ENCODE data around the gene PLSCR1. TPM values are rescaled to one million over a fixed set of nuclear protein-coding genes. Genes with fewer than 3 reads are reported as not detected.
"Not testable (repeated sequence)": the region's sequence is repeated elsewhere in the genome, so short reads cannot be mapped to it uniquely, and the experiment has no call there.

Gene PLSCR1
- total RNA-seq, 3 donors from 2014 or later = 119 to 264 (median 180) TPM

DNA sequence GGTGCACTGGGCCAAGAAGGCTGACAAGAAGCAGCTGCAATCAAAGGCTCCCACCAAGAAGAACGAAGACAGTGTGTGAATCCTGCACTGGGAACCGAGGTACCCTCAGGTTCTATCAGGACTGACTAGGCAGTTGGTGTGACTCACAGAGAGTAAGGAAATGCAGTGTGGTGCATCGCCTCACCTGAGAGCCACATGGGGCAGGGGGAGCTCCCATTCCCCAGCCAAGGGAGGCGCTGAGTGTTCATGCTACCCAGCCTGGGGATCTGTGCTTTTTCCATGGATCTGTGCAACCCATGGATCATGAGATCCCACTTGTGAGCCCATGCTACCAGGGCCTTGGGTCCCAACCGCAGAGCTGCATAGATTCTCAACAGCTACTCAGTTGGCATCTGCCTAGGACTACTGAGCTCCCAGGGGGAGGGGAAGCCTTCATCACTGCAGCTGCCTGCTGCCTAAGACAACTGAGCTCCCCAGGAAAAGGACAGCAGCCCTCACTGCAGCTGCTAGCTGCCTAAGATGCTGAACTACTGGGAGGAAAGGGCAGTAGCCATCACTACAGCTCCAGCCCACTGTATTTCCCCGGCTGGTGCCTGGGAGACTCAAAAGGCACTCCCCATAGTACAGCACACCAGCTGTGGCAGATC, 68.2 kb downstream of the PLSCR1 start:
- no peaks in the 10 kb centered on the region for H3K36me3 ChIP-seq (ENCODE audit: low read depth)
- ATAC-seq (peak; percentile 9), DNase-seq (no peak)
- intact Hi-C loops (cut with DNase I, micrococcal nuclease) = no loop called here
- no peak overlapping the region for H3K4me3 ChIP-seq
- H3K4me1 ChIP-seq (ENCODE audit: low read depth) = no peaks in the 10 kb centered on the region
- TF ChIP-seq, protein P1, sequence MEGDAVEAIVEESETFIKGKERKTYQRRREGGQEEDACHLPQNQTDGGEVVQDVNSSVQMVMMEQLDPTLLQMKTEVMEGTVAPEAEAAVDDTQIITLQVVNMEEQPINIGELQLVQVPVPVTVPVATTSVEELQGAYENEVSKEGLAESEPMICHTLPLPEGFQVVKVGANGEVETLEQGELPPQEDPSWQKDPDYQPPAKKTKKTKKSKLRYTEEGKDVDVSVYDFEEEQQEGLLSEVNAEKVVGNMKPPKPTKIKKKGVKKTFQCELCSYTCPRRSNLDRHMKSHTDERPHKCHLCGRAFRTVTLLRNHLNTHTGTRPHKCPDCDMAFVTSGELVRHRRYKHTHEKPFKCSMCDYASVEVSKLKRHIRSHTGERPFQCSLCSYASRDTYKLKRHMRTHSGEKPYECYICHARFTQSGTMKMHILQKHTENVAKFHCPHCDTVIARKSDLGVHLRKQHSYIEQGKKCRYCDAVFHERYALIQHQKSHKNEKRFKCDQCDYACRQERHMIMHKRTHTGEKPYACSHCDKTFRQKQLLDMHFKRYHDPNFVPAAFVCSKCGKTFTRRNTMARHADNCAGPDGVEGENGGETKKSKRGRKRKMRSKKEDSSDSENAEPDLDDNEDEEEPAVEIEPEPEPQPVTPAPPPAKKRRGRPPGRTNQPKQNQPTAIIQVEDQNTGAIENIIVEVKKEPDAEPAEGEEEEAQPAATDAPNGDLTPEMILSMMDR (IDR thresholded peaks at IDR 0.05) = no peak
- H3K9me3 ChIP-seq = no peaks in the 10 kb centered on the region

DNA sequence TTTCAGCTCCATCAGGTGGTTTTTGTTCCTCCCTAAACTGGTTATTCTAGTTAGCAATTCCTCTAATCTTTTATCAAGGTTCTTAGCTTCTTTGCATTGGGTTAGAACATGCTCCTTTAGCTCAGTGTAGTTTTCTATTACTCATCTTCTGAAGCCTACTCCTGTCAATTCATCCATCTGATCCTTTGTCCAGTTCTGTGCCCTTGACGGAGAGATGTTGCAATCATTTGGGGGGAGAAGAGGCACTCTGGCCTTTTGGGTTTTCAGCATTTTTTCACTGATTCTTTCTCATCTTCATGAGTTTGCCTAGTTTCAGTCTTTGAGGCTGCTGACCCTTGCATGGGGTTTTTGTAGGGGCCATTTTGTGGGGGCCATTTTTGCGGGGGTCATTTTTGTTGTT, 69.4 kb downstream of the PLSCR1 start:
- DNase-seq; H3K9me3 ChIP-seq; H3K4me3 ChIP-seq; H3K4me1 ChIP-seq (ENCODE audit: low read depth); intact Hi-C loops (cut with DNase I, micrococcal nuclease); ATAC-seq; H3K36me3 ChIP-seq (ENCODE audit: low read depth): not testable (repeated sequence)

DNA sequence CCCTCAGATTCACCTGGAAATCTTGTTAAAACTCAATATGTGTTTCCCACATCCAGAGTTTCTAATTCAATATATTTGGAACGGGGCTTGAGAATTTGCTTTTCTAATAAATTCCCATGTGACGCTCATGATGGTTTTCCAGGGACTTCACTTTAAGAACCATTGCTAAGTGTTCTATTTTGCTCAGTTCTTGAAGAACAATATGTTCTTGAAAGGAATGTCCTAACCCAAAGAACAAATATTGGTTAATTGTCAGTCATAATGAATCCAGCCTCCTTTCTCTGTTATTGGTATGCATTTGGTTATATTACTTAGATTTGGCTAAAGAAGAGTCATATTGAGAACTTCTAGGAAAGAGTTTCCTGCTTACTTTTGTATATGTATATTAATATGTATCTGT, 70.7 kb downstream of the PLSCR1 start:
- intact Hi-C loops (cut with DNase I, micrococcal nuclease) = no loop called here
- TF ChIP-seq, protein P1 (IDR thresholded peaks at IDR 0.05) = no peak
- no peak overlapping the region for H3K4me3 ChIP-seq
- H3K4me1 ChIP-seq (ENCODE audit: low read depth) = no peaks in the 10 kb centered on the region
- ATAC-seq = no peak
- no peak for DNase-seq
- no peaks in the 10 kb centered on the region for H3K9me3 ChIP-seq
- no peaks in the 10 kb centered on the region for H3K36me3 ChIP-seq (ENCODE audit: low read depth)

DNA sequence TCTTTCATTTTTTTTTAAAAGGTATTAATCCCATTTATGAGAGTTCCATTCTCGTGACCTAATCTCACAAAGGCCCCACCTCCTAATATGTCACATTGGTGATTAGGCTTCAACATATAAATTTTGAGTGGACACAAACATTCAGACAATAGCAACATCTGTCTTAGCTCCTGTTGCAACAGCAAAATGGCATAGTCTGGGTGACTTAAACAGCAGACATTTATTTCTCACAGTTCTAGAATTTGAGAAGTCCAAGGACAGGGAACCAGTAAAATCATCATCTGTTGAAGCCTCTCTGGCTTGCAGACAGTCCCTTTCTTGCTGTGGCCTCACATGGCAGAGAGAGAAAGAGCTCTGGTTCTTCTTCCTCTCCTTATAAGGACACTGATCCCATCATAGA, 71.8 kb downstream of the PLSCR1 start:
- TF ChIP-seq, protein P1 (IDR thresholded peaks at IDR 0.05) = no peak
- H3K4me1 ChIP-seq (ENCODE audit: low read depth) = no peaks in the 10 kb centered on the region
- no peaks in the 10 kb centered on the region for H3K36me3 ChIP-seq (ENCODE audit: low read depth)
- DNase-seq (no peak), ATAC-seq (no peak)
- no peaks in the 10 kb centered on the region for H3K9me3 ChIP-seq
- no peak overlapping the region for H3K4me3 ChIP-seq
- intact Hi-C loops (cut with DNase I, micrococcal nuclease) = no loop called here

DNA sequence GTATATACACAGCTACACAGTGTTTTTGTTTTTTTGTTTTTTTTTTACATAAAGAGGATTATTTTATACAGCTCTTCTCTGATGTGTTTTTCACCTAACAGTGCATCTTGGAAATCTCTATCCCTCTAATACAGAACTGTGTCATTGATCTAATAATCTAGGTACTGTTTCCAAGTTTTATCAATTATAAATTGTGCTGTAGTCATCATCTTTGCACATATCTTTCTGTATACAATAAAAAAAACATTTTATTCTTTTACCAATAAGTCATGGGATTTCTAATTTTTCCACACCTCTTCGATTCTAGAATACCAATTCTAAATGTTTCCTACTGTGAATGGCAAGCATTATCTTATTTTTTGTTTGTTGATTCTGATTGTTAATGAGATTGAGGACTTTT, 73.4 kb downstream of the PLSCR1 start:
- H3K9me3 ChIP-seq = no peaks in the 10 kb centered on the region
- DNase-seq (no peak), ATAC-seq (no peak)
- no peaks in the 10 kb centered on the region for H3K4me1 ChIP-seq (ENCODE audit: low read depth)
- TF ChIP-seq, protein P1 (IDR thresholded peaks at IDR 0.05) = no peak
- no peaks in the 10 kb centered on the region for H3K36me3 ChIP-seq (ENCODE audit: low read depth)
- no peak overlapping the region for H3K4me3 ChIP-seq
- intact Hi-C loops (cut with DNase I, micrococcal nuclease) = no loop called here

DNA sequence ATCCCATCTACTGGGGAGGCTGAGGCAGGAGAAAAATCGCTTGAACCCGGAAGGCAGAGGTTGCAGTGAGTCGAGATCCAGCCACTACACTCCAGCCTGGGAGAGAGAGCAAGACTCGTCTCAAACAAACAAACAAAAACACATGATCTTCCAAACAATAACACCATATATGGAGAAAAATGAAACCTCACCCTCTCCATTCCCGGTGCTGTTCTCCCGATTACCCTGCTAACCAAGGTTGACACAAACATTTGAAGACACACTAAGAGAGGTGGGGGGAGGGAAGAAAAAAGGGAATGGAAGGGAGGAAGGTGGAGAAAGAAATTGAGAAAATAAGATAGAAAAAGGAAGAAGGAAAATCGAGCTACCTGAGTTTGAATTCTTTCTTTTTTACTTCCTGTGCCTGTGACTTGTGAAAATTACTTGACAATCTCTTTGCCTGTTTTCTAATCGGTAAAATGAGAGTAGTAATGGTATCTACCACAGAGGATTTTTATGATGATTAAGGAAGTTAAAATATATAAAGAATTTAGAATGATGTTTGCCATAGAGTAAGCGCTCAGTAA, 73.9 kb downstream of the PLSCR1 start:
- Histone ChIP-seq H3K4me3 (no peak overlapping the region), H3K9me3 (no peaks in the 10 kb centered on the region), H3K4me1 (ENCODE audit: low read depth) (no peaks in the 10 kb centered on the region), H3K36me3 (ENCODE audit: low read depth) (no peaks in the 10 kb centered on the region)
- peak in 1 of 3 donors; percentile 16 for DNase-seq
- no peak for ATAC-seq
- intact Hi-C loops (cut with DNase I, micrococcal nuclease) = no loop called here
- TF ChIP-seq, protein P1 (IDR thresholded peaks at IDR 0.05) = no peak

Measured in mucosa of descending colon (tissue), 3 donors.